H9 (cell line): Measurements from ENCODE around the gene NNT. TPM values are rescaled to one million over a fixed set of nuclear protein-coding genes. Genes with fewer than 3 reads are reported as not detected.

Source experiments
- DNase-seq: peaks from one replicate; pipeline ENCODE4 v3.0.0-alpha.2; 2017
- H2AFZ ChIP-seq: one replicate; pipeline ENCODE4 v1.6.1; 2013; ENCODE audit warnings: mild to moderate bottlenecking, low read length, control low read depth, moderate library complexity
- H2AK5ac ChIP-seq: 2 replicates; pipeline ENCODE4 v1.6.1; 2013; ENCODE audit warnings: low read length, control low read depth, mixed read lengths; ENCODE audit not compliant: insufficient read length
- H2BK120ac ChIP-seq: one replicate; pipeline ENCODE4 v1.6.1; 2013; ENCODE audit warnings: low read depth, mild to moderate bottlenecking, low read length, control low read depth, inconsistent platforms; ENCODE audit not compliant: poor library complexity, severe bottlenecking
- H2BK12ac ChIP-seq: 2 replicates; pipeline ENCODE4 v1.6.1; 2013; ENCODE audit warnings: low read length, control low read depth, mixed read lengths, low read depth; ENCODE audit not compliant: insufficient read length
- H2BK15ac ChIP-seq: 2 replicates; pipeline ENCODE4 v1.6.1; 2013; ENCODE audit warnings: low read depth, low read length, control low read depth
- H2BK20ac ChIP-seq: one replicate; pipeline ENCODE4 v1.6.1; 2013; ENCODE audit warnings: low read depth, mild to moderate bottlenecking, low read length, control low read depth, inconsistent platforms; ENCODE audit not compliant: poor library complexity, severe bottlenecking
- H2BK5ac ChIP-seq: 2 replicates; pipeline ENCODE4 v1.6.1; 2013; ENCODE audit warnings: low read length, control low read depth, mixed read lengths; ENCODE audit not compliant: insufficient read length
- H3K14ac ChIP-seq: 2 replicates; pipeline ENCODE4 v1.6.1; 2013; ENCODE audit warnings: low read length, control low read depth; ENCODE audit not compliant: insufficient read depth
- H3K18ac ChIP-seq: 2 replicates; pipeline ENCODE4 v1.6.1; 2013; ENCODE audit warnings: low read depth, mild to moderate bottlenecking, mixed read lengths, low read length, control low read depth; ENCODE audit not compliant: insufficient read length
- H3K23ac ChIP-seq: 2 replicates; pipeline ENCODE4 v1.6.1; 2013; ENCODE audit warnings: low read length, control low read depth, mixed read lengths, low read depth; ENCODE audit not compliant: insufficient read length
- H3K23me2 ChIP-seq: 2 replicates; pipeline ENCODE4 v1.6.1; 2013; ENCODE audit warnings: low read depth, mild to moderate bottlenecking, mixed read lengths, low read length, control low read depth; ENCODE audit not compliant: insufficient read length, poor library complexity, severe bottlenecking
- H3K27ac ChIP-seq: 2 replicates; pipeline ENCODE4 v1.5.1; 2013; ENCODE audit warnings: low read length, control low read depth, mixed read lengths, low read depth; ENCODE audit not compliant: insufficient read length
- H3K27me3 ChIP-seq: 2 replicates; pipeline ENCODE4 v1.6.1; 2013; ENCODE audit warnings: low read length, control low read depth, inconsistent platforms; ENCODE audit not compliant: insufficient read depth
- H3K4ac ChIP-seq: 2 replicates; pipeline ENCODE4 v1.6.1; 2013; ENCODE audit warnings: low read depth, mild to moderate bottlenecking, control low read depth, inconsistent platforms, low read length, moderate library complexity
- H3K4me1 ChIP-seq: 2 replicates; pipeline ENCODE4 v1.6.1; 2013; ENCODE audit warnings: low read length, control low read depth, inconsistent platforms; ENCODE audit not compliant: insufficient read depth
- H3K4me2 ChIP-seq: 2 replicates; pipeline ENCODE4 v1.6.1; 2013; ENCODE audit warnings: low read length, control low read depth, mixed read lengths; ENCODE audit not compliant: insufficient read length, insufficient read depth
- H3K56ac ChIP-seq: 2 replicates; pipeline ENCODE4 v1.6.1; 2013; ENCODE audit warnings: low read depth, mild to moderate bottlenecking, mixed read lengths, low read length, control low read depth; ENCODE audit not compliant: insufficient read length
- H3K79me1 ChIP-seq: 2 replicates; pipeline ENCODE4 v1.6.1; 2013; ENCODE audit warnings: low read depth, mild to moderate bottlenecking, moderate library complexity, low read length, control low read depth, inconsistent platforms; ENCODE audit not compliant: insufficient read depth, poor library complexity, severe bottlenecking
- H3K79me2 ChIP-seq: 2 replicates; pipeline ENCODE4 v1.6.1; 2013; ENCODE audit warnings: low read length, control low read depth, inconsistent platforms; ENCODE audit not compliant: insufficient read depth
- H3K9ac ChIP-seq: 2 replicates; pipeline ENCODE4 v1.6.1; 2013; ENCODE audit warnings: low read length, control low read depth, mixed read lengths; ENCODE audit not compliant: insufficient read length; ENCODE audit errors: extremely low read depth
- H3K9me3 ChIP-seq: one replicate; pipeline ENCODE4 v1.6.1; 2013; ENCODE audit warnings: low read depth, low read length, inconsistent platforms; ENCODE audit not compliant: control insufficient read depth
- H3T11ph ChIP-seq: one replicate; pipeline ENCODE4 v1.6.1; 2013; ENCODE audit warnings: mild to moderate bottlenecking, low read length, control low read depth, inconsistent platforms
- H4K20me1 ChIP-seq: one replicate; pipeline ENCODE4 v1.6.1; 2013; ENCODE audit not compliant: control insufficient read depth, insufficient read length, insufficient read depth
- H4K5ac ChIP-seq: 2 replicates; pipeline ENCODE4 v1.6.1; 2013; ENCODE audit warnings: low read depth, mild to moderate bottlenecking, mixed read lengths, low read length, control low read depth; ENCODE audit not compliant: insufficient read length
- H4K8ac ChIP-seq: replicated peaks from 2 replicates; pipeline ENCODE4 v1.6.1; 2013; ENCODE audit warnings: low read length, control low read depth, mixed read lengths, low read depth; ENCODE audit not compliant: insufficient read length
- H4K91ac ChIP-seq: 2 replicates; pipeline ENCODE4 v1.6.1; 2013; ENCODE audit warnings: low read depth, mild to moderate bottlenecking, moderate library complexity, mixed read lengths, low read length, control low read depth; ENCODE audit not compliant: insufficient read length
- H3K27ac Mint-ChIP-seq, 3 experiments: 2 replicates in 2 of 3; 3 replicates in 1 of 3; pipeline ENCODE4 v1.8.0; 2020 to 2021; ENCODE audit warnings: mixed read lengths in 3 of 3, mild to moderate bottlenecking in 1 of 3, moderate library complexity in 1 of 3
- H3K27me3 Mint-ChIP-seq: 2 replicates; pipeline ENCODE4 v1.8.0; 2021; ENCODE audit warnings: low read depth, mild to moderate bottlenecking, moderate library complexity, mixed read lengths
- H3K36me3 Mint-ChIP-seq, 3 experiments: 2 replicates in 2 of 3; 3 replicates in 1 of 3; pipeline ENCODE4 v1.8.0; 2020 to 2021; ENCODE audit warnings: low read depth in 3 of 3, mixed read lengths in 3 of 3; ENCODE audit not compliant: insufficient read depth in 1 of 3
- H3K4me1 Mint-ChIP-seq, 2 experiments: 2 replicates each; pipeline ENCODE4 v1.8.0; 2020; ENCODE audit warnings: mixed read lengths in 2 of 2
- H3K4me3 Mint-ChIP-seq, 2 experiments: 2 replicates in 1 of 2; 3 replicates in 1 of 2; pipeline ENCODE4 v1.8.0; 2020 to 2021; ENCODE audit warnings: mild to moderate bottlenecking in 2 of 2, mixed read lengths in 2 of 2, moderate library complexity in 1 of 2
- H3K9me3 Mint-ChIP-seq, 2 experiments: 2 replicates in 1 of 2; 3 replicates in 1 of 2; pipeline ENCODE4 v1.8.0; 2020; ENCODE audit warnings: mild to moderate bottlenecking in 2 of 2, mixed read lengths in 2 of 2, moderate library complexity in 1 of 2
- WGBS: extraction: QIAGEN DNeasy Blood & Tissue Kit; methylation state at CpG from one replicate; pipeline ENCODE4 v1.1.7; 2013; ENCODE audit warnings: missing lambda C conversion rate, low lambda C conversion rate, mixed read lengths; ENCODE audit not compliant: insufficient read length; ENCODE audit errors: extremely low coverage; 5-methylcytosine and 5-hydroxymethylcytosine counted together
- total RNA-seq: library from RNA; stranded (reverse); gene quantifications from 2 replicates; pipeline ENCODE4 v1.2.1, GENCODE V29; 2021
- TF ChIP-seq, protein P1 (sequence below): fragments of 200-600 bp; sonication (generic); conservative IDR thresholded peaks from 3 replicates; pipeline ENCODE4 v1.8.0; 2021; ENCODE audit warnings: antibody characterized with exemption, mild to moderate bottlenecking

NNT gene
- total RNA-seq, 1 experiment from 2014 or later, result 27.6 TPM

DNA sequence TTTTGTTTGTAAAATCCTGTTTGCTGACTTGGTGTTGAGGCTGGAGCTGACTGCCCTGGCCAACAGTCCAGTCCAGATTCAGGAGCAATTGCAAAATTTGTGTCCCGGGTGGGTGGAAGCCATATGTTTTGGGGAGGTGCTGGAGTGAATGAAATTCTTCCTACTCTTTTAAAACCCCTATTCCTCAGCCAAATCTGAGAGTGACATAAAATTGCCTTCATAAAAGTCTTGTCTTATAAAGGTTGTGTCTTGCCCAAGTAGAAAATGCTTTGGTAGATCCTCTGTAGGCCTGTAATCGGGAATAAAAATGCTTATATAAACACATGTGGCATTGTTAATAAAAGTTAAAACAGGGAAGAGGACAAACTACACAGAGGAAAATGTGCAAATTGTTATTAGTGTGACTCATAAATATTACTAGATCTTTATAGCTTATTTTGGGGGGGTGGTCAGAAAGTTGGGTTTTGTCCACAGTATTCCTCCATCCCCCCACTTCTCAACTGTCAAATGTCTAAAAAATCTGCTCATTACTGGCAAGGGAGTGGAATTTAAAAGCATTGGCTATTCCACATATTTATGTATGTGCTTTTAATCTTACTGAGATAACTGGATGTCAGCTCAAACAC lies 45.6 kb downstream of the NNT start:
- Histone ChIP-seq H3K9ac (no peak overlapping the region), H2BK15ac (no peak overlapping the region), H3K27me3 (no peaks in the 10 kb centered on the region), H3K23me2 (no peaks in the 10 kb centered on the region), H2BK120ac (no peak overlapping the region), H4K5ac (no peak overlapping the region), H3K9me3 (no peaks in the 10 kb centered on the region), H2AFZ (no peak overlapping the region), H3K27ac (no peak overlapping the region), H4K91ac (no peak overlapping the region), H3K14ac (no peak overlapping the region), H3K23ac (no peak overlapping the region), H3K18ac (no peak overlapping the region), H3K4me2 (no peak overlapping the region), H2AK5ac (no peak overlapping the region), H4K20me1 (no peaks in the 10 kb centered on the region), H3K56ac (no peak overlapping the region), H3K79me2 (no peaks in the 10 kb centered on the region), H2BK20ac (no peak overlapping the region), H3K4me1 (no peaks in the 10 kb centered on the region), H3T11ph (no peak overlapping the region), H3K79me1 (no peaks in the 10 kb centered on the region), H3K4ac (no peak overlapping the region), H2BK5ac (no peak overlapping the region), H2BK12ac (no peak overlapping the region), H4K8ac (no peak overlapping the region)
- no peak overlapping the region for H3K4me3 Mint-ChIP-seq
- DNase-seq, result no peak
- WGBS, result no CpG with 5 or more reads among the region's 2 CpGs
- no peaks in the 10 kb centered on the region for H3K27me3 Mint-ChIP-seq
- H3K9me3 Mint-ChIP-seq, result no peaks in the 10 kb centered on the region
- TF ChIP-seq, protein P1, sequence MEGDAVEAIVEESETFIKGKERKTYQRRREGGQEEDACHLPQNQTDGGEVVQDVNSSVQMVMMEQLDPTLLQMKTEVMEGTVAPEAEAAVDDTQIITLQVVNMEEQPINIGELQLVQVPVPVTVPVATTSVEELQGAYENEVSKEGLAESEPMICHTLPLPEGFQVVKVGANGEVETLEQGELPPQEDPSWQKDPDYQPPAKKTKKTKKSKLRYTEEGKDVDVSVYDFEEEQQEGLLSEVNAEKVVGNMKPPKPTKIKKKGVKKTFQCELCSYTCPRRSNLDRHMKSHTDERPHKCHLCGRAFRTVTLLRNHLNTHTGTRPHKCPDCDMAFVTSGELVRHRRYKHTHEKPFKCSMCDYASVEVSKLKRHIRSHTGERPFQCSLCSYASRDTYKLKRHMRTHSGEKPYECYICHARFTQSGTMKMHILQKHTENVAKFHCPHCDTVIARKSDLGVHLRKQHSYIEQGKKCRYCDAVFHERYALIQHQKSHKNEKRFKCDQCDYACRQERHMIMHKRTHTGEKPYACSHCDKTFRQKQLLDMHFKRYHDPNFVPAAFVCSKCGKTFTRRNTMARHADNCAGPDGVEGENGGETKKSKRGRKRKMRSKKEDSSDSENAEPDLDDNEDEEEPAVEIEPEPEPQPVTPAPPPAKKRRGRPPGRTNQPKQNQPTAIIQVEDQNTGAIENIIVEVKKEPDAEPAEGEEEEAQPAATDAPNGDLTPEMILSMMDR, result no peak
- no peak overlapping the region for H3K27ac Mint-ChIP-seq
- peaks cover 0 to 13% (median 0%) of the 10 kb centered on the region in 3 experiments; a peak in 3 of 7 replicates for H3K36me3 Mint-ChIP-seq
- H3K4me1 Mint-ChIP-seq, result no peaks in the 10 kb centered on the region
